ENCODE results near the gene LZTFL1.

- no peak for TF ChIP-seq CTCF (IDR thresholded peaks at IDR 0.05)
- no peak for TF ChIP-seq POLR2A (IDR thresholded peaks at IDR 0.05)
These were observed 36.2 kb upstream of the LZTFL1 start for GRCh38 chr3:45878124-45878523.
